Measurements from ENCODE around the gene BICRAL.

Gene BICRAL

GRCh38 chr6:42817907-42818306 is 36.1 kb downstream of the BICRAL start:
- H3K27me3 ChIP-seq: no peaks in the 10 kb centered on the region
- no peak for TF ChIP-seq Cebpa-rat (IDR thresholded peaks at IDR 0.05)
- peaks cover 18% of the 10 kb centered on the region for H3K4me1 ChIP-seq
- no peak overlapping the region for H3K4me3 ChIP-seq
- peaks cover 2% of the 10 kb centered on the region for H3K36me3 ChIP-seq
- no peaks in the 10 kb centered on the region for H3K9me3 ChIP-seq
- no peaks in the 10 kb centered on the region for H4K20me1 ChIP-seq
- H3K4me2 ChIP-seq: no peak overlapping the region
- no peak overlapping the region for H3K27ac ChIP-seq
- H3K9ac ChIP-seq: no peak overlapping the region

DNA sequence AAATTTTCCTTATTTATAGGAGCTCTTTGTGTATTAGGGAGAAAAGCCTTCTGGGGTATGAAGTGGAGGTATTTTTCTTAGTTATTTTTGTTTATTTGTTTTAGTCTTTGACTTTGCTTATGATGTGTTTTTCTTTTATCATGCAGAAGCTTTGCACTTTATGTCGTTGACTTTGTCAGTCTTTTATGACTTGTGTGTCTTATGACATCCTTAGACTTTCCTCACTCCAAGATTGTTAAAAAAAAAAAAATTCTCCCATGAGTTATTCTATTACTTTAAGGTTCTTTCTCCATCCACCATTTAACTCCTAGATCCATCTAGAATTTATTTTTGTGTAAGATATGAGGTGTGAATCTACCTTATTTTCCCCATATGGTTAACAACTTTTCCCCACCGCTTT is 36.6 kb downstream of the BICRAL start:
- no peak overlapping the region for H3K27ac ChIP-seq
- TF ChIP-seq Cebpa-rat (IDR thresholded peaks at IDR 0.05): no peak
- H4K20me1 ChIP-seq: no peaks in the 10 kb centered on the region
- H3K4me3 ChIP-seq: no peak overlapping the region
- H3K9me3 ChIP-seq: no peaks in the 10 kb centered on the region
- peaks cover 18% of the 10 kb centered on the region for H3K4me1 ChIP-seq
- no peak overlapping the region for H3K4me2 ChIP-seq
- H3K27me3 ChIP-seq: no peaks in the 10 kb centered on the region
- no peak overlapping the region for H3K9ac ChIP-seq
- peaks cover 7% of the 10 kb centered on the region for H3K36me3 ChIP-seq

- no peak for TF ChIP-seq Cebpa-rat (IDR thresholded peaks at IDR 0.05)
- no peak overlapping the region for H3K9ac ChIP-seq
Measured at GRCh38 chr6:42818878-42819277, 37.0 kb downstream of the BICRAL start.

GRCh38 chr6:42819803-42820511 is 38.1 kb downstream of the BICRAL start:
- H3K9me3 ChIP-seq: no peaks in the 10 kb centered on the region
- H3K27ac ChIP-seq: no peak overlapping the region
- H3K4me1 ChIP-seq: peaks cover 18% of the 10 kb centered on the region
- peaks cover 23% of the 10 kb centered on the region for H3K36me3 ChIP-seq
- TF ChIP-seq Cebpa-rat (IDR thresholded peaks at IDR 0.05): no peak
- H3K4me2 ChIP-seq: no peak overlapping the region
- H3K9ac ChIP-seq: no peak overlapping the region
- no peaks in the 10 kb centered on the region for H3K27me3 ChIP-seq
- no peaks in the 10 kb centered on the region for H4K20me1 ChIP-seq
- H3K4me3 ChIP-seq: no peak overlapping the region

More at GRCh38 chr6:42818878-42819277, 37.0 kb downstream of the BICRAL start:
- Histone ChIP-seq H3K9me3 (no peaks in the 10 kb centered on the region), H3K4me3 (no peak overlapping the region), H3K36me3 (peaks cover 12% of the 10 kb centered on the region), H3K27ac (no peak overlapping the region), H3K4me2 (no peak overlapping the region), H4K20me1 (no peaks in the 10 kb centered on the region), H3K27me3 (no peaks in the 10 kb centered on the region), H3K4me1 (peaks cover 18% of the 10 kb centered on the region)

DNA sequence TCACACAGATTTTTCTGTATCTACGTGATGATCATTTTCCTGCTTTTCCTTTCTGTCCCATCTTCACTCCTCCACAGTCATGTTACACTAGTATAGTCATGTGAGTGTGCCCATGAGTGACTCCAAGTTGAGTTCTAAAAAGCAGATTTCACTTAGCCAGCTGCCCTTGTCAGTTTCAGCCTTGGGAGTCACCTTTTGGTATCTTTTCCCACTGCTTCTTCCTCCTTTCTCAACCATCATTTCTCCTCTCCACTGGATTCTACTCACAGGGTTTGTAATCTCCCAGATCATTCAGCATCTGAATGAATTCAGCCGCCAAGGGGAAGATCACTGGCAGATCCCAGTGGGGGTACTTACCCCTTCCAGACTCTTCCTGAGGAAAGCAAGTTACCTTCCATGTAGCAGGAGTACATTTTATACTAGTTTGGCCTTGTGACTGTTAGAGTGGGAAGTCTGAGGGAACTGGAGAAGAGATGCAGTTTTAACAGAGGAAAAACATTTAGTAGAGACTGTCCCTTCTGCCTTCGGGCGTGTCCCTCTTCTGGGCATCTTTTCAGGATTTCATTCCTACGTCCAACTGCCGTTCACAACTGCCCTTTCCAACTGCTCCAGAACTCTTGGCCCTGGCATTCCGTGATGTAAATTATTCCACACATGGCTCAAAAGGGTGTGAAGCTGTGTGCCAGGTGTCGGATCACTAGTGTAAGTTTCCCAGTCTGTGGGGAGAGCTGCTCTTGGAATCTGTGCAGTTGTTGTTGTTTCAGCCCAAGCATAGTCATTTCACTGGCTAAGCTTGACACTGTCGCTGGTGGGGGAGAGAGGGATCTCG is 38.9 kb downstream of the BICRAL start:
- Histone ChIP-seq H3K9me3 (no peaks in the 10 kb centered on the region), H4K20me1 (no peaks in the 10 kb centered on the region), H3K27ac (no peak overlapping the region), H3K9ac (no peak overlapping the region), H3K27me3 (no peaks in the 10 kb centered on the region), H3K4me3 (no peak overlapping the region), H3K4me1 (peaks cover 18% of the 10 kb centered on the region), H3K4me2 (peak overlapping the region; percentile 31; the same call in 1 of the 2 replicates), H3K36me3 (peaks cover 28% of the 10 kb centered on the region)
- TF ChIP-seq Cebpa-rat (IDR thresholded peaks at IDR 0.05): no peak

GRCh38 chr6:42821341-42821668 is 39.5 kb downstream of the BICRAL start:
- Histone ChIP-seq H3K27me3 (no peaks in the 10 kb centered on the region), H3K9me3 (no peaks in the 10 kb centered on the region), H3K4me2 (peak overlapping the region; percentile 31; the same call in 1 of the 2 replicates), H3K9ac (no peak overlapping the region), H4K20me1 (no peaks in the 10 kb centered on the region), H3K27ac (no peak overlapping the region), H3K4me3 (no peak overlapping the region), H3K4me1 (peaks cover 18% of the 10 kb centered on the region), H3K36me3 (peaks cover 34% of the 10 kb centered on the region)
- TF ChIP-seq Cebpa-rat (IDR thresholded peaks at IDR 0.05): no peak

DNA sequence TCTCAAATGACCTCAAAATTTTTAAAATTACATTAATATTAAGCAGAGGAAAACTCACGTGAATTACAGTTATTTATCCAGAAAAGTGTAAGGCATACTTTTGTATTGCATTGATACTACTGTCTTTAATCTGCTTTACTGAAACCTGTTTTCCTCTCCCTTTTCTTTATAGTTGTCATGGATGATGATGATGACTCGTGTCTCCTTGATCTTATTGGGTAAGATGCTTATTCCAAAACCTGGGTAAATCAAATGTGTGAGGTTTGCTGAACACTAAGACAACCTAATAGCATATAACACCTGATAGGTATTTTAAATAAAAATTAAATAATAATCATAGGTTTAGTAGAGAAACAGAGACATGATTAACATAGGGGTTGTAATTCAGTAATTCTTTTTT is 40.0 kb downstream of the BICRAL start:
- Histone ChIP-seq H3K4me1 (peaks cover 18% of the 10 kb centered on the region), H3K9me3 (no peaks in the 10 kb centered on the region), H3K9ac (no peak overlapping the region), H3K36me3 (peaks cover 39% of the 10 kb centered on the region), H3K27ac (no peak overlapping the region), H3K27me3 (no peaks in the 10 kb centered on the region), H3K4me2 (no peak overlapping the region), H3K4me3 (no peak overlapping the region), H4K20me1 (no peaks in the 10 kb centered on the region)
- no peak for TF ChIP-seq Cebpa-rat (IDR thresholded peaks at IDR 0.05)

- Histone ChIP-seq H3K9ac (no peak overlapping the region), H3K4me3 (no peak overlapping the region)
- TF ChIP-seq Cebpa-rat (IDR thresholded peaks at IDR 0.05): no peak
Measured at GRCh38 chr6:42829561-42830092, 47.8 kb downstream of the BICRAL start.

GRCh38 chr6:42831237-42831636 is 49.4 kb downstream of the BICRAL start:
- Histone ChIP-seq H4K20me1 (no peaks in the 10 kb centered on the region), H3K9ac (no peak overlapping the region), H3K36me3 (peaks cover 77% of the 10 kb centered on the region), H3K27me3 (no peaks in the 10 kb centered on the region), H3K27ac (no peak overlapping the region), H3K4me3 (no peak overlapping the region), H3K4me2 (no peak overlapping the region), H3K9me3 (no peaks in the 10 kb centered on the region), H3K4me1 (no peaks in the 10 kb centered on the region)
- TF ChIP-seq Cebpa-rat (IDR thresholded peaks at IDR 0.05): no peak

More at GRCh38 chr6:42829561-42830092, 47.8 kb downstream of the BICRAL start:
- Histone ChIP-seq H3K4me1 (no peaks in the 10 kb centered on the region), H3K27me3 (no peaks in the 10 kb centered on the region), H3K36me3 (peaks cover 80% of the 10 kb centered on the region), H3K9me3 (no peaks in the 10 kb centered on the region), H3K4me2 (no peak overlapping the region), H3K27ac (no peak overlapping the region), H4K20me1 (no peaks in the 10 kb centered on the region)

DNA sequence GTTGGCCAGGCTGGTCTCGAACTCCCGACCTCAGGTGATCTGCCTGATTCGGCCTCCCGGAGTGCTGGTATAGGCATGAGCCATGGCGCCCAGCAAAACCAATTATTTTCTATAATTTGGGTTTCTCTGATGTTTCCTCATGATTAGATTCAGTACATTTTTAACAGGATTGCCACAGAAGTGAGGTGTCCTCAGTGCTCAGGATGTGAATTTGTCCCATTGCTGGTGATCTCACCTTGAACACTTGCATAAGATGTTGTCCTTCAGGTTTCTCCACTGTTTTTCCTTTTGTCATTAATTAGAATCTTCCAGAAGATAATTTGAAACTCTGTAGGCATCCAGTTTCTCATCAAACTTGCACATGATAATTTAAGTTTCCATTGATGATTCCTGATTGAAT is 52.2 kb downstream of the BICRAL start:
- Histone ChIP-seq H3K9ac (no peak overlapping the region), H3K4me1 (no peaks in the 10 kb centered on the region), H3K4me3 (no peak overlapping the region), H3K9me3 (no peaks in the 10 kb centered on the region), H3K36me3 (peaks cover 49% of the 10 kb centered on the region), H3K4me2 (no peak overlapping the region), H4K20me1 (no peaks in the 10 kb centered on the region), H3K27ac (no peak overlapping the region), H3K27me3 (no peaks in the 10 kb centered on the region)
- no peak for TF ChIP-seq Cebpa-rat (IDR thresholded peaks at IDR 0.05)
